Liver (tissue), 9 donors: ENCODE results near the gene WIPI1. TPM values are rescaled to one million over a fixed set of nuclear protein-coding genes. Genes with fewer than 3 reads are reported as not detected.

Experiments
- DNase-seq: peaks from one replicate; pipeline ENCODE4 v3.0.0-alpha.2; 2017; ENCODE audit warnings: low spot score
- H3K27ac ChIP-seq, 2 donors: one replicate each; pipeline ENCODE4 v1.7.0; 2013; ENCODE audit warnings: inconsistent platforms in 2 of 2, low read length in 2 of 2, control low read depth in 1 of 2, low read depth in 1 of 2, mild to moderate bottlenecking in 1 of 2
- H3K27me3 ChIP-seq, 4 donors: one replicate each; pipeline versions ENCODE4 v1.6.1 to v1.7.0; 2013; ENCODE audit warnings: low read length in 3 of 4, inconsistent platforms in 1 of 4, mild to moderate bottlenecking in 1 of 4, moderate library complexity in 1 of 4; ENCODE audit not compliant: control insufficient read depth in 4 of 4, insufficient read depth in 4 of 4
- H3K36me3 ChIP-seq, 4 donors: one replicate each; pipeline versions ENCODE4 v1.6.1 to v1.7.0; 2013; ENCODE audit warnings: low read length in 3 of 4, mild to moderate bottlenecking in 3 of 4, low read depth in 1 of 4, moderate library complexity in 1 of 4; ENCODE audit not compliant: control insufficient read depth in 4 of 4, insufficient read depth in 3 of 4
- H3K4me1 ChIP-seq, 4 donors: one replicate each; pipeline versions ENCODE4 v1.6.1 to v1.7.0; 2013; ENCODE audit warnings: low read length in 3 of 4, mild to moderate bottlenecking in 3 of 4, moderate library complexity in 1 of 4; ENCODE audit not compliant: control insufficient read depth in 4 of 4, insufficient read depth in 4 of 4
- H3K4me3 ChIP-seq, 3 donors: one replicate each; pipeline versions ENCODE4 v1.6.1 to v1.7.0; 2013; ENCODE audit warnings: low read length in 3 of 3, control low read depth in 1 of 3, low read depth in 1 of 3, mild to moderate bottlenecking in 1 of 3
- H3K9ac ChIP-seq, 2 donors: one replicate each; pipeline ENCODE4 v1.7.0; 2013; ENCODE audit warnings: low read length in 2 of 2, mild to moderate bottlenecking in 2 of 2, moderate library complexity in 2 of 2, control low read depth in 1 of 2, low read depth in 1 of 2
- H3K9me3 ChIP-seq, 4 donors: one replicate each; pipeline versions ENCODE4 v1.6.1 to v1.7.0; 2013; ENCODE audit warnings: low read length in 3 of 4; ENCODE audit not compliant: control insufficient read depth in 4 of 4
- ATF3 ChIP-seq: IDR thresholded peaks from 2 replicates; pipeline ENCODE4 v1.6.1; 2016; ENCODE audit warnings: antibody characterized with exemption
- CTCF ChIP-seq: fragments of 150-350 bp; IDR thresholded peaks from 2 replicates; pipeline ENCODE4 v1.5.1; 2017; ENCODE audit warnings: improper control_type of control experiment, low read depth, low read length; ENCODE audit not compliant: missing input control
- EGR1 ChIP-seq, 2 donors: IDR thresholded peaks; 2 replicates each; pipeline ENCODE4 v1.6.1; 2016 to 2018; ENCODE audit warnings: antibody characterized with exemption in 2 of 2, low read depth in 2 of 2
- FOXA1 ChIP-seq: IDR thresholded peaks from 2 replicates; pipeline ENCODE4 v1.6.1; 2016; ENCODE audit warnings: antibody characterized with exemption
- FOXA2 ChIP-seq: IDR thresholded peaks from 2 replicates; pipeline ENCODE4 v1.6.1; 2016; ENCODE audit warnings: antibody characterized with exemption
- GABPA ChIP-seq, 2 donors: IDR thresholded peaks in 1 of 2; conservative IDR thresholded peaks in 1 of 2; 2 replicates each; pipeline ENCODE4 v1.6.1; 2016; ENCODE audit warnings: antibody characterized with exemption in 2 of 2, mild to moderate bottlenecking in 1 of 2, moderate library complexity in 1 of 2
- HNF4A ChIP-seq, 2 donors: conservative IDR thresholded peaks; 2 replicates each; pipeline ENCODE4 v1.6.1; 2016; ENCODE audit warnings: antibody characterized with exemption in 2 of 2, mild to moderate bottlenecking in 2 of 2
- HNF4G ChIP-seq: IDR thresholded peaks from 2 replicates; pipeline ENCODE4 v1.6.1; 2016; ENCODE audit warnings: antibody characterized with exemption
- JUND ChIP-seq, 2 donors: IDR thresholded peaks; 2 replicates each; pipeline ENCODE4 v1.6.1; 2016; ENCODE audit warnings: antibody characterized with exemption in 2 of 2
- MAX ChIP-seq: IDR thresholded peaks from 2 replicates; pipeline ENCODE4 v1.6.1; 2016; ENCODE audit warnings: antibody characterized with exemption
- NR2F2 ChIP-seq: IDR thresholded peaks from 2 replicates; pipeline ENCODE4 v1.6.1; 2016; ENCODE audit warnings: antibody characterized with exemption
- RAD21 ChIP-seq, 2 donors: IDR thresholded peaks; 2 replicates each; pipeline ENCODE4 v1.6.1; 2016; ENCODE audit warnings: antibody characterized with exemption in 2 of 2, mild to moderate bottlenecking in 2 of 2
- REST ChIP-seq: IDR thresholded peaks from 2 replicates; pipeline ENCODE4 v1.6.1; 2016; ENCODE audit warnings: antibody characterized with exemption, mild to moderate bottlenecking
- RXRA ChIP-seq, 2 donors: IDR thresholded peaks; 2 replicates each; pipeline ENCODE4 v1.6.1; 2017 to 2018; ENCODE audit warnings: antibody characterized with exemption in 2 of 2, mild to moderate bottlenecking in 1 of 2
- SP1 ChIP-seq: IDR thresholded peaks from 2 replicates; pipeline ENCODE4 v1.6.1; 2018; ENCODE audit warnings: antibody characterized with exemption, mild to moderate bottlenecking
- TAF1 ChIP-seq: conservative IDR thresholded peaks from 2 replicates; pipeline ENCODE4 v1.6.1; 2016; ENCODE audit warnings: antibody characterized with exemption, mild to moderate bottlenecking
- YY1 ChIP-seq: IDR thresholded peaks from 2 replicates; pipeline ENCODE4 v1.6.1; 2016; ENCODE audit warnings: antibody characterized with exemption, mild to moderate bottlenecking
- ZBTB33 ChIP-seq: IDR thresholded peaks from 2 replicates; pipeline ENCODE4 v1.6.1; 2016; ENCODE audit warnings: antibody characterized with exemption
- WGBS: extraction: QIAGEN DNeasy Blood & Tissue Kit; methylation state at CpG from one replicate; pipeline ENCODE4 v1.1.7; 2013; 5-methylcytosine and 5-hydroxymethylcytosine counted together
- polyA plus RNA-seq, 2 donors: library from polyadenylated mRNA; stranded (reverse) in 1 of 2; unstranded in 1 of 2; fragments of 200-250 nt in 1 of 2; fragments of >200 nt in 1 of 2; fragmentation: Nextera tagmentation in 1 of 2; extraction: Ambion mirVana in 1 of 2; gene quantifications; one replicate each; pipeline versions ENCODE4 v1.2.1 to v1.2.3, GENCODE V29; 2013 to 2015
- total RNA-seq, 2 donors: library from RNA; depleted of rRNA; stranded (reverse); fragments of >200 nt; gene quantifications; one replicate each; pipeline ENCODE4 v1.2.3, GENCODE V29; 2014
- donor health status: healthy.
- donor health status: healthy.
- donor health status: healthy.
- donor health status: healthy.
- donor health status: healthy.

Gene WIPI1
- total and polyA plus RNA-seq, 4 donors: 21.1 to 48.6 (median 29.8) TPM

GRCh38 chr17:68445671-68446070 is 11.6 kb downstream of the WIPI1 start:
- H3K27ac ChIP-seq: no peak overlapping the region
- peaks cover 2 to 19% (median 9%) of the 10 kb centered on the region in 4 donors for H3K36me3 ChIP-seq
- no peak overlapping the region for H3K4me3 ChIP-seq
- no peak for TF ChIP-seq GABPA (IDR thresholded peaks at IDR 0.05 in 1 of 2, conservative IDR thresholded peaks at IDR 0.05 in 1 of 2)
- TF ChIP-seq REST: no peak
- no peak for TF ChIP-seq HNF4A (conservative IDR thresholded peaks at IDR 0.05)
- no peak for DNase-seq
- H3K9ac ChIP-seq: no peak overlapping the region
- no peaks in the 10 kb centered on the region for H3K27me3 ChIP-seq
- no peaks in the 10 kb centered on the region for H3K9me3 ChIP-seq
- WGBS: 97% methylated on average over 8 of the region's 8 CpGs
- peaks cover 0 to 6% (median 2%) of the 10 kb centered on the region in 4 donors for H3K4me1 ChIP-seq

- no peak overlapping the region for H3K9ac ChIP-seq
- no peak overlapping the region for H3K27ac ChIP-seq
- DNase-seq: no peak
- no peaks in the 10 kb centered on the region for H3K9me3 ChIP-seq
- H3K36me3 ChIP-seq: peaks cover 0 to 8% (median 5%) of the 10 kb centered on the region in 4 donors
- H3K4me3 ChIP-seq: no peak overlapping the region
- H3K4me1 ChIP-seq: peaks cover 0 to 6% (median 2%) of the 10 kb centered on the region in 4 donors
- 94% methylated on average over 11 of the region's 11 CpGs for WGBS
- TF ChIP-seq ZBTB33: no peak
- no peak for TF ChIP-seq RXRA (IDR thresholded peaks at IDR 0.05)
- TF ChIP-seq EGR1 (IDR thresholded peaks at IDR 0.05; ENCODE audit: low read depth in 2 of 2): no peak
- no peak for TF ChIP-seq TAF1
- TF ChIP-seq HNF4A (conservative IDR thresholded peaks at IDR 0.05): no peak
- TF ChIP-seq FOXA2: no peak
- TF ChIP-seq SP1: no peak
- TF ChIP-seq FOXA1: no peak
- TF ChIP-seq ATF3: no peak
- TF ChIP-seq HNF4G: no peak
- no peak for TF ChIP-seq CTCF
- TF ChIP-seq YY1: no peak
- TF ChIP-seq NR2F2: no peak
- TF ChIP-seq REST: no peak
- no peak for TF ChIP-seq MAX
- no peak for TF ChIP-seq JUND (IDR thresholded peaks at IDR 0.05)
- no peak for TF ChIP-seq RAD21 (IDR thresholded peaks at IDR 0.05)
- no peaks in the 10 kb centered on the region for H3K27me3 ChIP-seq
Observed at GRCh38 chr17:68443972-68444464, 13.3 kb downstream of the WIPI1 start.
